ENCODE results near the gene RAB3IP. TPM values are rescaled to one million over a fixed set of nuclear protein-coding genes. Genes with fewer than 3 reads are reported as not detected.

Gene RAB3IP
- total RNA-seq, 1 donor: 13.4 TPM

GRCh38 chr12:69765515-69765914 is 26.9 kb downstream of the RAB3IP start:
- no peak for DNase-seq (ENCODE audit: insufficient read length, low spot score, missing footprints)
- Histone ChIP-seq H3K9me3 (ENCODE audit: low read depth, low read length) (peaks cover 6% of the 10 kb centered on the region), H3K4me2 (ENCODE audit: insufficient read depth, low read length) (no peak overlapping the region), H3K79me2 (ENCODE audit: insufficient read depth, low read length) (no peaks in the 10 kb centered on the region), H3K4me3 (ENCODE audit: insufficient read depth, low read length) (no peak overlapping the region), H3K27me3 (ENCODE audit: insufficient read depth, low read length) (no peaks in the 10 kb centered on the region), H3K27ac (ENCODE audit: low read depth, low read length) (no peak overlapping the region), H3K4me1 (ENCODE audit: insufficient read depth, low read length) (no peaks in the 10 kb centered on the region), H3K36me3 (ENCODE audit: insufficient read depth, low read length) (no peaks in the 10 kb centered on the region), H2AFZ (ENCODE audit: low read length) (no peak overlapping the region), H4K20me1 (ENCODE audit: insufficient read depth, low read length) (no peaks in the 10 kb centered on the region)
- TF ChIP-seq, protein P1, sequence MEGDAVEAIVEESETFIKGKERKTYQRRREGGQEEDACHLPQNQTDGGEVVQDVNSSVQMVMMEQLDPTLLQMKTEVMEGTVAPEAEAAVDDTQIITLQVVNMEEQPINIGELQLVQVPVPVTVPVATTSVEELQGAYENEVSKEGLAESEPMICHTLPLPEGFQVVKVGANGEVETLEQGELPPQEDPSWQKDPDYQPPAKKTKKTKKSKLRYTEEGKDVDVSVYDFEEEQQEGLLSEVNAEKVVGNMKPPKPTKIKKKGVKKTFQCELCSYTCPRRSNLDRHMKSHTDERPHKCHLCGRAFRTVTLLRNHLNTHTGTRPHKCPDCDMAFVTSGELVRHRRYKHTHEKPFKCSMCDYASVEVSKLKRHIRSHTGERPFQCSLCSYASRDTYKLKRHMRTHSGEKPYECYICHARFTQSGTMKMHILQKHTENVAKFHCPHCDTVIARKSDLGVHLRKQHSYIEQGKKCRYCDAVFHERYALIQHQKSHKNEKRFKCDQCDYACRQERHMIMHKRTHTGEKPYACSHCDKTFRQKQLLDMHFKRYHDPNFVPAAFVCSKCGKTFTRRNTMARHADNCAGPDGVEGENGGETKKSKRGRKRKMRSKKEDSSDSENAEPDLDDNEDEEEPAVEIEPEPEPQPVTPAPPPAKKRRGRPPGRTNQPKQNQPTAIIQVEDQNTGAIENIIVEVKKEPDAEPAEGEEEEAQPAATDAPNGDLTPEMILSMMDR (IDR thresholded peaks at IDR 0.05; ENCODE audit: extremely low read depth, low read depth, low read length): no peak

GRCh38 chr12:69766260-69766659 is 27.6 kb downstream of the RAB3IP start:
- Histone ChIP-seq H3K4me2 (ENCODE audit: insufficient read depth, low read length) (no peak overlapping the region), H2AFZ (ENCODE audit: low read length) (no peak overlapping the region), H3K4me1 (ENCODE audit: insufficient read depth, low read length) (no peaks in the 10 kb centered on the region), H4K20me1 (ENCODE audit: insufficient read depth, low read length) (no peaks in the 10 kb centered on the region), H3K4me3 (ENCODE audit: insufficient read depth, low read length) (no peak overlapping the region), H3K9me3 (ENCODE audit: low read depth, low read length) (peaks cover 6% of the 10 kb centered on the region), H3K27ac (ENCODE audit: low read depth, low read length) (no peak overlapping the region), H3K79me2 (ENCODE audit: insufficient read depth, low read length) (no peaks in the 10 kb centered on the region), H3K36me3 (ENCODE audit: insufficient read depth, low read length) (no peaks in the 10 kb centered on the region), H3K27me3 (ENCODE audit: insufficient read depth, low read length) (no peaks in the 10 kb centered on the region)
- TF ChIP-seq, protein P1 (IDR thresholded peaks at IDR 0.05; ENCODE audit: extremely low read depth, low read depth, low read length): no peak
- DNase-seq (ENCODE audit: insufficient read length, low spot score, missing footprints): no peak

GRCh38 chr12:69779928-69780327 is 41.3 kb downstream of the RAB3IP start:
- H3K4me3 ChIP-seq (ENCODE audit: insufficient read depth, low read length): no peak overlapping the region
- no peaks in the 10 kb centered on the region for H4K20me1 ChIP-seq (ENCODE audit: insufficient read depth, low read length)
- H3K36me3 ChIP-seq (ENCODE audit: insufficient read depth, low read length): no peaks in the 10 kb centered on the region
- no peak overlapping the region for H3K4me2 ChIP-seq (ENCODE audit: insufficient read depth, low read length)
- no peaks in the 10 kb centered on the region for H3K79me2 ChIP-seq (ENCODE audit: insufficient read depth, low read length)
- H3K27ac ChIP-seq (ENCODE audit: low read depth, low read length): no peak overlapping the region
- DNase-seq (ENCODE audit: insufficient read length, low spot score, missing footprints): peak; percentile 60
- H2AFZ ChIP-seq (ENCODE audit: low read length): no peak overlapping the region
- H3K27me3 ChIP-seq (ENCODE audit: insufficient read depth, low read length): no peaks in the 10 kb centered on the region
- no peaks in the 10 kb centered on the region for H3K9me3 ChIP-seq (ENCODE audit: low read depth, low read length)
- no peaks in the 10 kb centered on the region for H3K4me1 ChIP-seq (ENCODE audit: insufficient read depth, low read length)
- TF ChIP-seq, protein P1 (IDR thresholded peaks at IDR 0.05; ENCODE audit: extremely low read depth, low read depth, low read length): peak; percentile 71

DNA sequence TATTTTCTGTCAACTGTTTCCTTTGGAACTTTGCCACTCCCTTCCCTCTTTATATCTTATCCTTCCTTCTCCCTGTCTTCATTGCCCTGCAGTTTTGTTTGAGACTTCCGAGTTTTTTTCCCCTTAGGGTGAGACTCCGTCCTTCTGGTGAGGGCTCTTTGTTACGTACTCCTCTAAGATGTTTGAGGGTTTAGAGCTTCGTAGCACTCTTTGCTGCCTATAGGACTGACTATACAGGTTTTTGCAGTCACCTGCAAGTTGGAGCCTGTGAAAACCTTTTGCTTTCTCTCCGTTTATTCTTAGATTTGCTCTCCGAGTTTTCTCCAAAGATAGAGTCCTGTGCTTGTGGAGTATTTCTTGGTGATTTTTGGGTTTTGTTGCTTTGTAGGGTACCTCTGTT is 44.7 kb downstream of the RAB3IP start:
- TF ChIP-seq, protein P1 (IDR thresholded peaks at IDR 0.05; ENCODE audit: extremely low read depth, low read depth, low read length): no peak
- H3K36me3 ChIP-seq (ENCODE audit: insufficient read depth, low read length): no peaks in the 10 kb centered on the region
- no peaks in the 10 kb centered on the region for H3K4me1 ChIP-seq (ENCODE audit: insufficient read depth, low read length)
- no peaks in the 10 kb centered on the region for H3K9me3 ChIP-seq (ENCODE audit: low read depth, low read length)
- no peaks in the 10 kb centered on the region for H3K27me3 ChIP-seq (ENCODE audit: insufficient read depth, low read length)
- H3K27ac ChIP-seq (ENCODE audit: low read depth, low read length): no peak overlapping the region
- no peak overlapping the region for H3K4me2 ChIP-seq (ENCODE audit: insufficient read depth, low read length)
- no peak overlapping the region for H2AFZ ChIP-seq (ENCODE audit: low read length)
- no peaks in the 10 kb centered on the region for H4K20me1 ChIP-seq (ENCODE audit: insufficient read depth, low read length)
- no peak for DNase-seq (ENCODE audit: insufficient read length, low spot score, missing footprints)
- H3K4me3 ChIP-seq (ENCODE audit: insufficient read depth, low read length): no peak overlapping the region
- no peaks in the 10 kb centered on the region for H3K79me2 ChIP-seq (ENCODE audit: insufficient read depth, low read length)
